Liver (tissue), 3 donors: ENCODE data around the gene SLC2A9.

Experiments
- ATF3 ChIP-seq: IDR thresholded peaks from 2 replicates; pipeline ENCODE4 v1.6.1; 2016; ENCODE audit warnings: antibody characterized with exemption
- CTCF ChIP-seq: fragments of 150-350 bp; IDR thresholded peaks from 2 replicates; pipeline ENCODE4 v1.5.1; 2017; ENCODE audit warnings: improper control_type of control experiment, low read depth, low read length; ENCODE audit not compliant: missing input control
- EGR1 ChIP-seq, 2 donors: IDR thresholded peaks; 2 replicates each; pipeline ENCODE4 v1.6.1; 2016 to 2018; ENCODE audit warnings: antibody characterized with exemption in 2 of 2, low read depth in 2 of 2
- GABPA ChIP-seq, 2 donors: IDR thresholded peaks in 1 of 2; conservative IDR thresholded peaks in 1 of 2; 2 replicates each; pipeline ENCODE4 v1.6.1; 2016; ENCODE audit warnings: antibody characterized with exemption in 2 of 2, mild to moderate bottlenecking in 1 of 2, moderate library complexity in 1 of 2
- JUND ChIP-seq, 2 donors: IDR thresholded peaks; 2 replicates each; pipeline ENCODE4 v1.6.1; 2016; ENCODE audit warnings: antibody characterized with exemption in 2 of 2
- MAX ChIP-seq: IDR thresholded peaks from 2 replicates; pipeline ENCODE4 v1.6.1; 2016; ENCODE audit warnings: antibody characterized with exemption
- RAD21 ChIP-seq, 2 donors: IDR thresholded peaks; 2 replicates each; pipeline ENCODE4 v1.6.1; 2016; ENCODE audit warnings: antibody characterized with exemption in 2 of 2, mild to moderate bottlenecking in 2 of 2
- SP1 ChIP-seq: IDR thresholded peaks from 2 replicates; pipeline ENCODE4 v1.6.1; 2018; ENCODE audit warnings: antibody characterized with exemption, mild to moderate bottlenecking
- donor health status: healthy.
- donor health status: healthy.

DNA sequence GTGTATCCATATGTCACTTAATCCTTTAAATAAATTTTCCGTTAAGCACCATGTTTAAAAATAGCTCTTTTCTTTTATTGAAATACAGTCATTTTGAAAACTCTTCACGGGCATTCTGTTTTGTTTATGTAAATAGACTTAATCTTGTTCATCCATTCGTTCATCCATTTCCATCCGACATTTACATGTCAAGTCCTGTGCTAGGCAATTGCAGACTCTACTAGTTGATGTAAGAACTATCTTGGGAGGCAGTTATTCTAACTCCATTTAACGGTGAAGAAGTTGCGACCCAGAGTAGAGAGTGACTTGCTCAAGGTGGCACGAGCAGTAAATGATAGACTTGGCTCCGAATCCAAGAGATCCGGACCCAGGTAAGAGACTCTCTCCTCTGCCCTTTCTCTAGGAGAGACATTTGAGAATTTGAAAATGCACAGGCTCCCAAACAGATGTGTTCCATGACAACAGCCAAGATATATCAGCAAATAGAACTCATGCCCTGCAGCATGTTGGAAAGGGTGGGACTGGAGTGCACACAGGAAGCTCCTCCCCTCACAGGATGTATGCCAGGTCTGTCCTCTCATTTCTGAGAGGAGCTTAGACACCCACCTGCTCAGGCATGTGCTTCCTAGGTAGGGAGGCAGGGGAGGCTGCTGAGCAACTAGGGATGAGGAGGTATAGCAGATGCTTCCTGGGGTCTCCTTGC lies 175.4 kb downstream of the SLC2A9 start:
- no peak for TF ChIP-seq RAD21 (IDR thresholded peaks at IDR 0.05)
- no peak for TF ChIP-seq CTCF
- no peak for TF ChIP-seq SP1
- no peak for TF ChIP-seq ATF3
- no peak for TF ChIP-seq EGR1 (IDR thresholded peaks at IDR 0.05; ENCODE audit: low read depth in 2 of 2)
- TF ChIP-seq JUND (IDR thresholded peaks at IDR 0.05): no peak
- no peak for TF ChIP-seq MAX
- TF ChIP-seq GABPA (IDR thresholded peaks at IDR 0.05 in 1 of 2, conservative IDR thresholded peaks at IDR 0.05 in 1 of 2): no peak
